MM.1S (cell line): ENCODE measurements around the gene ADAMTSL1.

Source experiments
- EZH2 ChIP-seq: fragments of 300-600 bp; sonication (generic); optimal IDR thresholded peaks from 2 replicates; pipeline ENCODE3; 2017; ENCODE audit warnings: low read depth, mild to moderate bottlenecking, antibody characterized with exemption, low read length, mixed read lengths
- EZH2phosphoT487 ChIP-seq: fragments of 300-600 bp; sonication (generic); IDR thresholded peaks from 2 replicates; pipeline ENCODE4 v1.6.1; 2018; ENCODE audit warnings: antibody characterized with exemption, low read length
- TF ChIP-seq, protein P1 (sequence below): fragments of 300-600 bp; sonication (generic); IDR thresholded peaks from 2 replicates; pipeline ENCODE4 v1.5.1; 2016; ENCODE audit warnings: antibody characterized with exemption, low read length, mixed read lengths

DNA sequence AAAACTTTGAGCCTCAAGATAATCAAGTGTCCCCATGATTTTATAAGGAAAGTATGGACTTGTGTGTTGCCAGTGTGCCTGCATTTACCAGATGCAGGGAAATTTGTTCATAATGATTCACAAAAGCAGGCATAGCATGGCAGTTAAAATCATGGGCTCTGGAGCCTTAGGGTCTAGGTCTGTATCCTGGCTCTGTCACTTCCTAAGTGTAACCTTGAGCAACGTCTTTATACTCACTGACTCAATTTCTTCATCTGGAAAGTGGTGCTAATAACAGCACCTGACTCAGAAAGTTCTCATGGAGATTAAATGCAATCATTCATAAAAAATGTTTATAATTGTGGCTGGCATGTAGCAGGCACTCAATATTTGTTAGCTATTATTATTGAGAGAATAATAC lies 324.2 kb downstream of the ADAMTSL1 start:
- no peak for TF ChIP-seq EZH2
- TF ChIP-seq, protein P1, sequence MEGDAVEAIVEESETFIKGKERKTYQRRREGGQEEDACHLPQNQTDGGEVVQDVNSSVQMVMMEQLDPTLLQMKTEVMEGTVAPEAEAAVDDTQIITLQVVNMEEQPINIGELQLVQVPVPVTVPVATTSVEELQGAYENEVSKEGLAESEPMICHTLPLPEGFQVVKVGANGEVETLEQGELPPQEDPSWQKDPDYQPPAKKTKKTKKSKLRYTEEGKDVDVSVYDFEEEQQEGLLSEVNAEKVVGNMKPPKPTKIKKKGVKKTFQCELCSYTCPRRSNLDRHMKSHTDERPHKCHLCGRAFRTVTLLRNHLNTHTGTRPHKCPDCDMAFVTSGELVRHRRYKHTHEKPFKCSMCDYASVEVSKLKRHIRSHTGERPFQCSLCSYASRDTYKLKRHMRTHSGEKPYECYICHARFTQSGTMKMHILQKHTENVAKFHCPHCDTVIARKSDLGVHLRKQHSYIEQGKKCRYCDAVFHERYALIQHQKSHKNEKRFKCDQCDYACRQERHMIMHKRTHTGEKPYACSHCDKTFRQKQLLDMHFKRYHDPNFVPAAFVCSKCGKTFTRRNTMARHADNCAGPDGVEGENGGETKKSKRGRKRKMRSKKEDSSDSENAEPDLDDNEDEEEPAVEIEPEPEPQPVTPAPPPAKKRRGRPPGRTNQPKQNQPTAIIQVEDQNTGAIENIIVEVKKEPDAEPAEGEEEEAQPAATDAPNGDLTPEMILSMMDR, result no peak
- TF ChIP-seq EZH2phosphoT487, result no peak
